KG1 (cell line): ENCODE results near the gene RNF157.

Experiments used
- DNase-seq: peaks from one replicate; lab custom pipeline; 2025; lab: John Stamatoyannopoulos, UW

RNF157 gene

GRCh38 chr17:76240461-76241203 is at the start of gene RNF157:
RNF157 (minus strand) TSS chr17:76240493; CDS start chr17:76240240, 253 bp downstream.
- no peak for DNase-seq

GRCh38 chr17:76281573-76282371 is 41.5 kb upstream of the RNF157 start:
- DNase-seq, result no peak

GRCh38 chr17:76280650-76281049 is 40.4 kb upstream of the RNF157 start:
- no peak for DNase-seq

- no peak for DNase-seq
Observed at GRCh38 chr17:76279742-76280287, 39.5 kb upstream of the RNF157 start.

GRCh38 chr17:76278952-76279741 is 38.9 kb upstream of the RNF157 start:
- DNase-seq, result peak; percentile 55

- no peak for DNase-seq
Observed at GRCh38 chr17:76278268-76278908, 38.1 kb upstream of the RNF157 start.

GRCh38 chr17:76277300-76278267 is 37.3 kb upstream of the RNF157 start:
- no peak for DNase-seq

- DNase-seq, result no peak
Observed at GRCh38 chr17:76276461-76277299, 36.4 kb upstream of the RNF157 start.

GRCh38 chr17:76276069-76276431 is 35.8 kb upstream of the RNF157 start:
- DNase-seq, result no peak

GRCh38 chr17:76275382-76276068 is 35.2 kb upstream of the RNF157 start:
- DNase-seq, result no peak

GRCh38 chr17:76274112-76274956 is 34.0 kb upstream of the RNF157 start:
- no peak for DNase-seq

- no peak for DNase-seq
Observed at GRCh38 chr17:76273445-76274111, 33.3 kb upstream of the RNF157 start.

- DNase-seq, result no peak
Observed at GRCh38 chr17:76272541-76273444, 32.5 kb upstream of the RNF157 start.

GRCh38 chr17:76271669-76272540 is 31.6 kb upstream of the RNF157 start:
- DNase-seq, result no peak
